Renal pelvis (tissue), 12 donors: ENCODE measurements around the gene RTN3. TPM values are rescaled to one million over a fixed set of nuclear protein-coding genes. Genes with fewer than 3 reads are reported as not detected.
"Not testable (repeated sequence)": the region's sequence is repeated elsewhere in the genome, so short reads cannot be mapped to it uniquely, and the experiment has no call there.

Experiments
- DNase-seq: peaks from one replicate; pipeline ENCODE4 v3.0.0-alpha.2; 2013
- long read RNA-seq, 16 experiments: transcript quantifications; one replicate each; lab custom pipeline, GENCODE V29; 2026
- polyA plus RNA-seq, 3 donors: library from polyadenylated mRNA; unstranded; fragments of 120-200 nt; gene quantifications; one replicate each; pipeline ENCODE4 v1.2.1, GENCODE V29; 2013; ENCODE audit not compliant: insufficient read length in 3 of 3

RTN3 gene, protein sequence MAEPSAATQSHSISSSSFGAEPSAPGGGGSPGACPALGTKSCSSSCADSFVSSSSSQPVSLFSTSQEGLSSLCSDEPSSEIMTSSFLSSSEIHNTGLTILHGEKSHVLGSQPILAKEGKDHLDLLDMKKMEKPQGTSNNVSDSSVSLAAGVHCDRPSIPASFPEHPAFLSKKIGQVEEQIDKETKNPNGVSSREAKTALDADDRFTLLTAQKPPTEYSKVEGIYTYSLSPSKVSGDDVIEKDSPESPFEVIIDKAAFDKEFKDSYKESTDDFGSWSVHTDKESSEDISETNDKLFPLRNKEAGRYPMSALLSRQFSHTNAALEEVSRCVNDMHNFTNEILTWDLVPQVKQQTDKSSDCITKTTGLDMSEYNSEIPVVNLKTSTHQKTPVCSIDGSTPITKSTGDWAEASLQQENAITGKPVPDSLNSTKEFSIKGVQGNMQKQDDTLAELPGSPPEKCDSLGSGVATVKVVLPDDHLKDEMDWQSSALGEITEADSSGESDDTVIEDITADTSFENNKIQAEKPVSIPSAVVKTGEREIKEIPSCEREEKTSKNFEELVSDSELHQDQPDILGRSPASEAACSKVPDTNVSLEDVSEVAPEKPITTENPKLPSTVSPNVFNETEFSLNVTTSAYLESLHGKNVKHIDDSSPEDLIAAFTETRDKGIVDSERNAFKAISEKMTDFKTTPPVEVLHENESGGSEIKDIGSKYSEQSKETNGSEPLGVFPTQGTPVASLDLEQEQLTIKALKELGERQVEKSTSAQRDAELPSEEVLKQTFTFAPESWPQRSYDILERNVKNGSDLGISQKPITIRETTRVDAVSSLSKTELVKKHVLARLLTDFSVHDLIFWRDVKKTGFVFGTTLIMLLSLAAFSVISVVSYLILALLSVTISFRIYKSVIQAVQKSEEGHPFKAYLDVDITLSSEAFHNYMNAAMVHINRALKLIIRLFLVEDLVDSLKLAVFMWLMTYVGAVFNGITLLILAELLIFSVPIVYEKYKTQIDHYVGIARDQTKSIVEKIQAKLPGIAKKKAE
- 100 to 1,000 TPM; 160 to 173 (median 160) TPM for polyA plus RNA-seq
- long read RNA-seq, donor 1, transcript RTN3-208 (7 exons, 2,532 nt) = major isoform, 49 of 213 reads
- long read RNA-seq, donor 1, partial matches to known transcripts = 160 of 213 reads
- long read RNA-seq, donor 1, other reads (novel, unspliced or antisense) = 0 of 213 reads
- long read RNA-seq, donor 2, transcript RTN3-203 (6 exons, 2,524 nt) = minor isoform, 6 of 115 reads
- long read RNA-seq, donor 2, transcript RTN3-208 (7 exons, 2,532 nt) = major isoform, 92 of 115 reads
- long read RNA-seq, donor 2, partial matches to known transcripts = 8 of 115 reads
- long read RNA-seq, donor 2, other reads (novel, unspliced or antisense) = 7 of 115 reads
- long read RNA-seq, donor 3, transcript RTN3-208 (7 exons, 2,532 nt) = major isoform, 78 of 87 reads
- long read RNA-seq, donor 3, partial matches to known transcripts = 5 of 87 reads
- long read RNA-seq, donor 3, other reads (novel, unspliced or antisense) = 0 of 87 reads
- long read RNA-seq, donor 4, transcript RTN3-203 (6 exons, 2,524 nt) = minor isoform, 5 of 132 reads
- long read RNA-seq, donor 4, transcript RTN3-208 (7 exons, 2,532 nt) = major isoform, 79 of 132 reads
- long read RNA-seq, donor 4, partial matches to known transcripts = 47 of 132 reads
- long read RNA-seq, donor 4, other reads (novel, unspliced or antisense) = 0 of 132 reads
- long read RNA-seq, donor 5, transcript RTN3-208 (7 exons, 2,532 nt) = major isoform, 37 of 41 reads
- long read RNA-seq, donor 5, partial matches to known transcripts = 0 of 41 reads
- long read RNA-seq, donor 5, other reads (novel, unspliced or antisense) = 0 of 41 reads
- long read RNA-seq, donor 6, transcript RTN3-208 (7 exons, 2,532 nt) = major isoform, 68 of 91 reads
- long read RNA-seq, donor 6, partial matches to known transcripts = 13 of 91 reads
- long read RNA-seq, donor 6, other reads (novel, unspliced or antisense) = 5 of 91 reads
- long read RNA-seq, donor 7, full-length matches to known transcripts = 102 of 260 reads
- long read RNA-seq, donor 7, partial matches to known transcripts = 150 of 260 reads
- long read RNA-seq, donor 7, other reads (novel, unspliced or antisense) = 8 of 260 reads
- long read RNA-seq, donor 8, transcript RTN3-208 (7 exons, 2,532 nt) = major isoform, 28 of 30 reads
- long read RNA-seq, donor 8, partial matches to known transcripts = 0 of 30 reads
- long read RNA-seq, donor 8, other reads (novel, unspliced or antisense) = 0 of 30 reads
- long read RNA-seq, donor 9, full-length matches to known transcripts = 79 of 236 reads
- long read RNA-seq, donor 9, partial matches to known transcripts = 157 of 236 reads
- long read RNA-seq, donor 9, other reads (novel, unspliced or antisense) = 0 of 236 reads
- long read RNA-seq, donor 10, transcript RTN3-208 (7 exons, 2,532 nt) = major isoform, 61 of 89 reads
- long read RNA-seq, donor 10, partial matches to known transcripts = 16 of 89 reads
- long read RNA-seq, donor 10, other reads (novel, unspliced or antisense) = 5 of 89 reads
- long read RNA-seq, donor 11, transcript RTN3-208 (7 exons, 2,532 nt) = major isoform, 60 of 172 reads
- long read RNA-seq, donor 11, partial matches to known transcripts = 107 of 172 reads
- long read RNA-seq, donor 11, other reads (novel, unspliced or antisense) = 0 of 172 reads
- long read RNA-seq, donor 12, transcript RTN3-208 (7 exons, 2,532 nt) = major isoform, 85 of 145 reads
- long read RNA-seq, donor 12, transcript RTN3-203 (6 exons, 2,524 nt) = minor isoform, 5 of 145 reads
- long read RNA-seq, donor 12, partial matches to known transcripts = 38 of 145 reads
- long read RNA-seq, donor 12, other reads (novel, unspliced or antisense) = 11 of 145 reads
- long read RNA-seq, donor 13, transcript RTN3-208 (7 exons, 2,532 nt) = major isoform, 49 of 58 reads
- long read RNA-seq, donor 13, partial matches to known transcripts = 7 of 58 reads
- long read RNA-seq, donor 13, other reads (novel, unspliced or antisense) = 0 of 58 reads
- long read RNA-seq, donor 14 = 0 reads
- long read RNA-seq, donor 15, full-length matches to known transcripts = 84 of 152 reads
- long read RNA-seq, donor 15, partial matches to known transcripts = 56 of 152 reads
- long read RNA-seq, donor 15, other reads (novel, unspliced or antisense) = 12 of 152 reads
- long read RNA-seq, donor 16, transcript RTN3-208 (7 exons, 2,532 nt) = major isoform, 74 of 103 reads
- long read RNA-seq, donor 16, partial matches to known transcripts = 18 of 103 reads
- long read RNA-seq, donor 16, other reads (novel, unspliced or antisense) = 7 of 103 reads

DNA sequence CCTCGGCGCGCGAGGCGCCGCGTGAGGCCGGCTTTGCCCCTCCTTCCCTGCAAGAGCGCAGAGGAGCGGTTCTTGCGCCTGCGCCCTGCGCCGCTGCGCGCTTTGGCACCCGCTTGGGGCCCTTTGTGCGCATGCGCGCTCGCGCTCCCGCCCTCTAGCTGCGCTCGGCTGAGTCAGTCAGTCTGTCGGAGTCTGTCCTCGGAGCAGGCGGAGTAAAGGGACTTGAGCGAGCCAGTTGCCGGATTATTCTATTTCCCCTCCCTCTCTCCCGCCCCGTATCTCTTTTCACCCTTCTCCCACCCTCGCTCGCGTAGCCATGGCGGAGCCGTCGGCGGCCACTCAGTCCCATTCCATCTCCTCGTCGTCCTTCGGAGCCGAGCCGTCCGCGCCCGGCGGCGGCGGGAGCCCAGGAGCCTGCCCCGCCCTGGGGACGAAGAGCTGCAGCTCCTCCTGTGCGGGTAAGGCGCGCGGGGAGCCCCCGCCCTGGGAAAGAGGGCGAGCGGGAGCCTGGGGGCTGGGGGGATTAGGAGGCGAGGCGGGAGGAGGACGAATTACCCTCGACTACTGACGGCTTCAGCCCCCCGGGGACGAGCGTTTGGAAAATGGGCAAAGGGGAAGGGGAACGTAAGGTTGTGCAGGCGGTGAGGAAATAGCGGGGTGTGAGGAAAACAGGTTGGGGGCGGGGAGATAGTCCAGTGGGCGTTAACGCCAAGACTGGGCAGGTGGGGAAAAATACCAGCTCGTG lies at the start of gene RTN3:
Gene RTN3, plus strand, starts transcription at position 180 of the 745 bp plus-strand sequence. Its CDS starts 137 bp downstream, at position 317.
- DNase-seq = peak; percentile 97

DNA sequence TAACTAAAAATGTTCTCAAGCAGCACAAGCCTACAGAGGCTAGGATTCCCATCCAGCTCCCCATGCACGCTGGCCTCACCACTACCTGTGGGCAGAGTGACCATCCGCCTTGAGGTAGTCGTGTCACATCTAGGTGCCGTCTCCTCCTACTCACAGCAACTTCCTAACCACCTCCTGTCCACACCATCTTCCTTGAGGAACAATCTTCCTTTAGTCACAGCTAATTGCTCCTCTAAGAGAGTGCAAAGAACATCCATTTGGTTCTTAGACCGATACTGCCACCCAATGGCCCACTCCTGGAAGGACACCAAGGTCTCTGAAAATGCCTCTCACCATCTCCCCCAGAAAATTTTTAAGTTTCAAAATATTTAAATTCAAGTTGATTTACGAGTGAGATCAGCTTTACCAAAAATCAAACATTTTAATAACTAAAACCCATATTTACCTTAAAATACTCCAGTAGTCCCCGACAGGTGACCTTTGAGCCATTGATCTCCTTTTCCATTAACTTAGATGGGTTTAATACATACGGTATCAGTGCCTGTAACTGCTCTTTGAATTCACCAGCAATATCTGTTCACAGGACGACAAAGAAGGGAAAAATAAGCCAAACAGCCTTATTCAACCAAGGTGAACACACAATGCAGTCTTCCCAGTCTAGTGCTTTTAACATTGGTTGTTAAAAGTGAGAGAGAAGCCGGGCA lies 45.4 kb upstream of the RTN3 start:
- DNase-seq = peak; percentile 56

DNA sequence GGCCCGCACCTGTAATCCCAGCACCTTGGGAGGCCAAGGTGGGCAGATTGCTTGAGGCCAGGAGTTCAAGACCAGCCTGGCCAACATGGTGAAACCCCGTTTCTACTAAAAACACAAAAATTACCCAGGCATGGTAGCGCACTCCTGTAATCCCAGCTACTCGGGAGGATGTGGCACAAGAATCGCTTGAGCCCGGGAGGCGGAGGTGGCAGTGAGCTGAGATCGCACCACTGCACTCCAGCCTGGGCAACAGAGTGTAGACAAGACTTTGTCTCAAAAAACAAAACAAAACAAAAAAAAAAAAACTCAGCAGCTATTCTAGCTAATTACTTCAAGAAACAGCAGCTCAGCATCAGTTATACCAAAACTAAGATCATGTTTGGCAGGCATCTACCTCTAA lies 42.9 kb upstream of the RTN3 start:
- not testable (repeated sequence) for DNase-seq

DNA sequence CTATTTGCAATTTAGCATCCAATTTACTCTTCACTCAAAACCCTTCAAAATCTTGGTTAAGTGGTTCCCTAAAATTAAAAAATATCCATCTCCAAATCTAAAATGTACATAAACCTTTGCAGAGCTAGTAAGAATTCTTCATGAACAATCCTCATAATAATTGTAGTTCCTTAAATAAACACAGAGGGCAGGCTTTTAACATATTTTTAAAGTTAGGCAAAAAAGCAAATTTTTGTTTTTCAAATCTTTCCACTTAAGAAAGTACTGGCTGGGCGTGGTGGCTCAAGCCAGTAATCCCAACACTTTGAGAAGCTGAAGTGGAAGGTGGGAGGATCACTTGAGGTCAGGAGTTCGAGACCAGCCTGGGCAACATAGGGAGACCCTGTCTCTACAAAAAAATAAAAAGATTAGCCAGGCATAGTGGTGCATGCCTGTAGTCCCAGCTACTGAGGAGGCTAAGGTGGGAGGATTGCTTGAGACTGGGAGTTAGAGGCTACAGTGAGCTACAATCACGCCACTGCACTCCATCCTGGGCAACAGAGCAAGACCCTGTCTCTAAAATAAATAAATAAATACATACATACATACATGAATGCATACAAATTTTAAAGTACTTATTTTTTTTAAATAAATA lies 42.0 kb upstream of the RTN3 start:
- DNase-seq = no peak

DNA sequence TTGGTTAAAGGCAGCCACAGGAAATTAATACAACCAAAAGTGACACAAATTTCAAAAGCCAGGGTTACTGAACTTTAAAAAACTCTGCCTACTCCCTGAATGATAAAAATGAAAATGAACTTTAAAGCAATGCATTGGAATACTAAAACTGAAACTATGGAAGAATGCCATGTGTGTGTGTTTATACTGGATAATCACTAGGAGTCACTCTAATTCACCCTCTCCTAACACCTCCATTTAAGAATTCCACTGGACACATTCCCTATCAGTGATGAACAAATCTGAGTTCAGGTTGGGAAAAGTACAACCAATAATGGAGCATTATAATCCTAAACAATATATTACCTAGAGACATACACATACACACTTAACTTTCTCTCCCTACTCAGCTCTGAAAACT lies 39.6 kb upstream of the RTN3 start:
- no peak for DNase-seq

DNA sequence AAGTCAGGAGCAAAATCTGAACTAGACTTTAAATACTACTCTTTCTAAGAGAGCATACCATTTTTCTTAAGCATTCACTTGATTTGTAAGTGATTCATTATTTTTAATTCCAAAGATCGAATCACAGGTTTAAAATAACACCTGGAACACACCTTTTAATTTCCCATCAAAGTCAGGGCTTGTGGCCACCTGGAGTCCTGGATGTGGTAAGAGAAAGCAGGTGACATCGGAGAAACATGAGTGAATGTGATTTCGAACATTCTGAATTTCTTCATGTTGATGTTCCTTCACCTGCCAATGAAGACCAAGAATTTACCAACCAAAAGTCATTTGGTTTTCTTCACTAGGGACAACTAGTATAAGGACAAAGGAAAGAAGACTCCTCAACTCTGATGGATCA lies 38.1 kb upstream of the RTN3 start:
- DNase-seq = no peak

DNA sequence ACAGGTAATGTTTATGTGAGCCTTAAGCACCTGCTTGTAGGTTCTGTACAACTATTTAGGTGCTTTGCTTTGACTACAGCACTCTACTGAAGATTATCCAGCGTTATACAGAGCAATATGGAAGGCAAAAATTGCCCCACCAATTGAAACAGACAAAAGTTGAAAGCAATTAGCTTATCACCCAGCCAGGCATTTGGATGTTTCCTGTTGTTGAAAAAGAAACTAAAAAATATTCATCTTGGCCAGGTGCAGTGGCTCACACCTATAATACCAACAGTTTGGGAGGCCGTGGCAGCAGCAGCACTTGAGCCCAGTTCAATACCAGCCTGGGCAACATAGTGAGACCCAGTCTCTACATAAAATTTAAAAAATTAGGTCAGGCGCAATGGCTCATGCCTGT lies 28.6 kb upstream of the RTN3 start:
- DNase-seq = no peak

DNA sequence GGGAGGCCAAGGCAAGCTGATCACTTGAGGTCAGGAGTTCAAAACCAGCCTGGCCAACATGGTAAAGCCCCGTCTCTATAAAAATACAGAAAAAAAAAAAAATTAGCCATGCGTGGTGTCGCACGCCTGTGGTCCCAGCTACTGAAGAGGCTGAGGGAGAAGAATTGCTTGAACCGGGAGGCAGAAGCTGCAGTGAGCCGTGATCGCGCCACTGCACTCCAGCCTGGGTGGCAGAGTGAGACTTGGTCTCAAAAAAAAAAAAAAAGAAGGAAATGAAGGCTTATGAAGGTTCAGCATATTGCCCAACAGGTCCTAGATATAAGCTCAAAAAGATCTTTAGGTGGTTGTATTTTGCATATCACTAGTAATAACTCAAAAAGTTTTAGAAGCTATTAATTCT lies 20.3 kb upstream of the RTN3 start:
- no peak for DNase-seq

DNA sequence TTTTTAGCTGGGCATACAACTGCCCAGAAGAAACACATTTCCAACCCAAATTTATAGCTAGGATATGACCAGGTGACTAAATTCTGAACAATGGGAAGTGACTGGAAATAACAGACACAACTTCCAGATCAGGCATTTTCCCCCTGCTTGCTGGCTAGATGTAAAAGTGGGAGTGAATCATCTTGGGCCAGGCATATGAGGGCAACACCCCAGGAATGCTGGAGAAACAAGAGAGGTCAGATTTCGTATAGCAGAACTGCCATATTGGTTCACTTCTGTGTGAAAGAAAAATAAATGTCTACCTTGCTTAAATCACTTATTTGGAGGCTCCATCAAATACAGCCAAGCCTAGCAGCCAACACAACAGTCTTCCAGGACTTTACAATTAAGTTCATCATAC lies 17.5 kb upstream of the RTN3 start:
- DNase-seq = no peak

DNA sequence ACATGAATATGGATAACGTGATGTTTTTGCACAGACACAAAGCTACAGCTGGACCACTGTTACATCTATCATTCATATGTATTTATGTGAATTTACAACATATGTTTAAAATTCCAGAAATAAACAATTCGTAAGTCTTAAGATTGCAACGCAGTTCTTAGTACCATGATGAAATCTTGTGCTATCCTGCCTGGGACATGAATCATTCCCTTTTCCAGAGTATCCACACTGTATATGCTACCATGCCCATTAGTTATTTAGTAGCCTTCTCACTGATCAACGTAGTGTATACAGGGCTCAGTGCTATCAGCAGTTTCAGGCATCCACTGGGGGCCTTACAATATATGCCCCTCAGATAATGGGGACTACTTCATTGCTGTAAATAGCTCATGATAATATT lies 14.4 kb upstream of the RTN3 start:
- no peak for DNase-seq

DNA sequence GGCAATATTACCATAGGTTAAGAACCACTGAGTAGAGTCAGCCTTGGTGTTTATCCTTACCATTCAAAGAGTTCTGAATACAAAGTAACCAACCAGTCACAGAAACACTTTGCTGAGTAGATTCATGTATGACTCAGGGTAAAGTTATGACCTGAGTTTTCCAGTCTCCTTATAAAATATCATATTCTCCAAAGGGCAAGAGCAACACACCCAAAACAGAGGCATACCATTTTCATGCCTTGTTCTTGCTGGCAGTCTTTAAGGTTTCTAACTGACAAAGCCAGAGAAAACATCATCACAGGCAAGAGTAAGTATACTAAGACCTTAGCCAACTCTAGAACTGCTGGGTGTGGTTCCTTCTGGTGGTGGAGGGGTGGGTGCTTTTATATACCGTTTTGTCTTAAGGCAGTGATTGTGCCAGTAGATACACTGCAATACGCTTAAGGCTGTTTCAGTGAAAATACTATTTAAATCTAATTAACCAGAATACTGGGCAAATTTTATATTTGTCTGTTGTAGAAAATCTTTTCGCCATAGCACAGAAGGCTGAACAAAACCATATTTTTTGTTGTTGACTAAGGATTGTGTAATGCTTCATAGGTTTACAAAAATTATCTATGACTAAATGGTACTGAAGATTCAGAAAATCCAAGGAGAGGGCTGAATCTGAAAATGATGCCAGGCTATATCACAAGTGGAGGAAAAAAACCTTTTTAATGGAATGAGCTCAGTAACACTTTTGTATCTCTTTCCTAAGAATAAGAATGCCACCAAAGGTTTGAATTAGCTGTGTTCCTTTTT lies 13.1 kb upstream of the RTN3 start:
- DNase-seq = no peak

DNA sequence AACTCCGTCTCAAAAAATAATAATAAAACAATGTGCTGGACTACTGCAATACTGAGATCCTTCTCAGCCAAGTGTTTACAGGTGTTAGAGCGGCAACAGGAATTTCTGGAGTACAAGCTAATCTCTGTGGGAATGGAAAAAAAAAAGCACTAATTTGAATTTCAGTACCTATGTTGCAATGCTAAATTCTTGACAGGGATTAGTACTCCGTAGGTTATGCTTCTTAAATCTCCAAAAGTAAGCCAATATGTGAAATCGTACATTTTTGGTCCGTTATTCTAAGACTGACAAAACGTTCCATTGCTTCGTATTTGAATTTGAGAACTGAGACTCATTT lies 11.2 kb upstream of the RTN3 start:
- no peak for DNase-seq

DNA sequence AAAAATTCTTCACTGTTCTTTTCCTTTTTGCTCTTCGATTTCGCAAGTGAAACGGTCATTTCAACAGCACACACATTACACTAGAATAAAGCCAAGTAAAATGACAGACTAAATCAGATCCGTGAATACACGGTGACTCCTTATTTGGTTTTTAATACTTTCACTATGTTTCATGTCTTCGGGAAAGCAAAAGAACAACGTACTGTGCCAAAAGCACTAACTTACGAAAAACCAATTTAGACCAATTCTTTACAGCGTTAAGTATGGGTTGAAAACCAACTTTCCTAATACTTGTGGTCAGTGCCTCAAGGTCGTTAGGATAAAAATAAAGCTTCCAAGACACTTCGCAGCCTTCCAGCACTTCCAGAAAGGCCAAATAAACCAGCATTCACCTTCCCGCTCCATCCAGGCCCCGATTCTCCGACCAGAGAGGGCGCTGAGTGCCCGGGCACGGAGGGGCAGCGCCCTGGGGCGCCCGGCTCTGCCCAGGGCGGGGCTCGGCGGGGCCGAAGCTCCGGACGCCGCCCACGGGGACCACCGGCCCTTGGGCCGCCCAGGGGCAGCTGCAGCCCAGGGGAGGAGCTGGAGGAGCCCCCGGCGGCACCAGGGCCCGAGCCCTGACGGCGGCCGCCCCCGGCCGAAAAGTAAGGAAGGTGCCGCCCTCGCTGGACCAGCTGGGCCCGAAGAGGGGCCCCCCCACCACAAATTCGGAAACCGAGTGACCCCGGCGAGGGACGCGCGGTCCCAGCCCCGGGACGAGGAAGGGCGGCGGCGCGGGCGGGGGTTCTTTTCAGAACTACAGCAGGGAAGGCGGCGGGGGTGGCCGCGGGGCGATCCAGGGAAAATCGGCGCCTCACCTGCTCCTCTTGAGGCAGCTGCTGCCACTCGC lies 10.6 kb upstream of the RTN3 start:
- peak; percentile 15 for DNase-seq
